HG02610 (cell line): ENCODE measurements around the gene RHEX.

Source experiments
- ATAC-seq: cut with Tn5 transposase; IDR thresholded peaks from one replicate; pipeline ENCODE4 v1.9.1; 2021; ENCODE audit warnings: mild to moderate bottlenecking, moderate library complexity; ENCODE audit not compliant: unreplicated experiment

The RHEX gene

DNA sequence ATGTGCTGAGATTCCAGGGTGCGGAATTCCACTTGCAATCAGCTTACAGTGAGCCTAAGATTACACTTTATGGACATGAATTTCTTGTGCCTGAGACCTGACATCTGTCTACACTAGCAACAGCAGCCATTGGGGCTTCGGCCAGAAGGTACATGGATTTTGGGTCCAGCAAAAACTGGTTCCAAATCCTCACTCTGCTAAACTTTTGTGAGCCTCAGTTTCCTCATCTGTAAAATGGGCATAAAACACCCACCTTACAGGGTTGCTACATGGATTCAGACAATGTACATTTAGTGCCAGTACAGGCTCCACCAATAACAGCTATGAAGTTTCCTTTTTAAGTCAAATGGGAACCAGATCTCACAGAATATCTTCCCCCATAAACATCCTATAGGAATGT, 30.8 kb downstream of the RHEX start:
- ATAC-seq = no peak

DNA sequence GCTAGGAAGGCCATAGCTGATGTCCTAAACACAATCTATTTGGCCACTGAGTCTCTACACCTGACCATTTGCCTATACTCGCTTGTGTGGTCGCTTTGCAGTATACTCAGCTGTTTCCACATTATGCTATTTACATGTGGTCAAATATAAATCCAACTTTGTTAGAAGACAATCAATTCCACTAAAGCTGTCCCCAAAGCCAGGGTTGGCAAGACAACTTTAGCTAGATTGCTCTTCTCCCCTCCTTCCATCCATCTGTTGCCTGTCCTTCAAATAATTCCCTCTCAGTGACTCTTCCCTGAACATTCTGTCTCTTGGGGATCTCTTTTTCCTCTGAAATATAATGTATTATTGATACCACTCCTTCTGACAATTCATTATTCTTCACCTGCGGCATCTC, 34.1 kb downstream of the RHEX start:
- ATAC-seq = no peak

DNA sequence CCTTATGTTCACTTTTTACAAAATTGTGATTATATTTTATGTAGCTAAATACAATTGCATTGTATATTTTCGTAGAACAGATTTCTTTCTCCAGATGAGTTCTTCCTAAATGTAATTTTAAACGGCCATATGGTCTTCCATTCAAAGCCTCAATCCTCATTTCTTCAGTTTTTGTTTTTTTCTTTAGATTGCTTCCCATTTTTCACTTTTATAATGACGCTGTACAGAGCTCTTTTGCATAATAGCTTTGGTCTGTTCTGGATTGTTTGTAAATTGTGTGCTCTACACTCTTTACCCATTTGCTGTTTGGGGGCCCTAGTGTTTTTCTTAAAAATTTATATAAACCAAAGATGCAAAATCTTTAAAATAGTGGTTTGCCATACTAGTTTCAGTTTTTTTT, 36.4 kb downstream of the RHEX start:
- ATAC-seq = no peak

- no peak for ATAC-seq
Measured at GRCh38 chr1:206094024-206094423, 41.1 kb downstream of the RHEX start.

GRCh38 chr1:206097381-206097780, 44.4 kb downstream of the RHEX start:
- ATAC-seq = no peak

DNA sequence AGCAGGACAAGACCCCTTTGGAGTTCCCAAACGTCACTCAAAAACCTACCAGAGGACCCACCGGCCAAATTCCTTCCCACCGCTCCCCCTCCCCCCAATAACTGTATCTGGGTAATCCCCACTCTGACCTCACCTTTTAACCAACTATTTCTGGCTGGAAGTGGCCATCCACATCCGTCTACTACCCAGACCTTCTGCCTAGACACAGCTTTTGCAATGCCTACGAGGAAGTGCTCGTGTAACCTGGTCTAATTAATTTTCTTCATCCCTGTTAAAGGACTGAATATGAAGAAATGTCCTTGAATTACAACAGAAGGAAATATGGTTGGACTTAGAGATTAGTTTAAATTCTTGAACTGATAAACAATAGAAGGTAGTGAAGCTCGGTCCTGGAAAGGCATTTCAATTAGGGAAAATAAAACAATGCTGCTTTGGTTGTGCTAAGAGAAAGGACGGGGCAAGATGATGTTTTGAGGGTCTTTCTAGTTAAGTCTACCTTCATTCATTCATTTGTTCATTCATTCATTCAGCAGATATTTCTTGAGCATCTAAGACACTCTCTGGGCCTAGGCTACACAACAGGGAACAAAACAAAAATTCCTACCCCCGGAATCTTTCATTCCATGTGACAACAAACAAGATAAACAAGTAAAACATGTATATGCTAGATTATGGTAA, 45.4 kb downstream of the RHEX start:
- no peak for ATAC-seq

DNA sequence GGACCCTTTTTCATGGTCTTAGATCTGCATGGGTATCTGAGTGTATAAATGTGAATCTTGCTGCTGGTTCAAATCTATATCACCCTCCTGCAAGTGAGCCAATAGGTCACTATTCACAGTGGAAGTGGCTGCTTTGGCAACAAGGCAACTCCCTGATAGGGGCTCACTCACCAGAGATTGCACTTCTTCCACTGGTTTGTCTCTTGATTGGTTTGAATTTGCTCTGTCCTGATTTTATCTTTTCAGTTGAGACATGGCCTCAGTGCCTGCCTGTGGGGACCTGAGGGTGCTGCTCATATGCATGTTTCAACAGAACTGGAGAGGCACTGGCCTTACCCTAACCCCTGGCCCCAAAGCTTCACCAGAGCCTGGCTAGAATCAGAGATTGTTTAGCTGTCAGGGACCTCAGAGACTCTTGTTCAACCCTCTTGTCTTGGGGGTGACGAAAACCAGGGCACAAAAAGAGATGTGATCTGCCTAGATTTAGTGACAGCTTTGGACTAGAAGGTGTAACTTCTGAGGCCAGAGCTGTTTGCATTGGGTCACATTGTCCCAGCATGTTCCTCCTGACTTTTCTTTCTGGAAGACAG, 47.3 kb downstream of the RHEX start:
- no peak for ATAC-seq

- no peak for ATAC-seq
Measured at GRCh38 chr1:206101351-206102045, 48.5 kb downstream of the RHEX start.

GRCh38 chr1:206102292-206102936, 49.4 kb downstream of the RHEX start:
- ATAC-seq = no peak

- no peak for ATAC-seq
Measured at GRCh38 chr1:206103979-206104378, 51.0 kb downstream of the RHEX start.

DNA sequence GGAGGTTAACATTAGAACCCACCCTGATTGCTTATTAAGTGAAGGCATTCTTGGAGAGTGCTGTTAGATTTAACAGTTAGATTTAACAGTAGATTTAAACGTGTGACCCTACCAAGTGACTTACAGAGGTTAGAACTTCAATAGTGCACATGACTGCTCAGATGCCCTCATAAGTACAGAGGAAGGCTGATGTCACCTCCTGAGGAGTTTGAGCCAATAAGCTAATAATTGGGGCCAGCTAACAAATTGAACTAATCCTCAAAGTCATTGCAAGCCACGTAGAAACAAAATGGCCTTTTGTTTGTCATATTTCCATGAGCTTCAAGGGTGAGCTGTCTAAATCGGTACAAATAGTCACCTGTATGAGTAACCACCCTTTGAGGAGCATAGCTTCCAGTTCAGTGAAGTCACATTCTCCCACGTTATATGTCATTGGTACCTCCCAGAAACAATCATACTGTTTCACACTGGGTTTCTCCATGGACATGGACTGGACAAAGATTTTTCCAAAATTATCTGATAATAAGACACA, 52.6 kb downstream of the RHEX start:
- ATAC-seq = no peak

- no peak for ATAC-seq
Measured at GRCh38 chr1:206106328-206107167, 53.6 kb downstream of the RHEX start.

- no peak for ATAC-seq
Measured at GRCh38 chr1:206107168-206107544, 54.2 kb downstream of the RHEX start.

- no peak for ATAC-seq
Measured at GRCh38 chr1:206108635-206109034, 55.7 kb downstream of the RHEX start.

DNA sequence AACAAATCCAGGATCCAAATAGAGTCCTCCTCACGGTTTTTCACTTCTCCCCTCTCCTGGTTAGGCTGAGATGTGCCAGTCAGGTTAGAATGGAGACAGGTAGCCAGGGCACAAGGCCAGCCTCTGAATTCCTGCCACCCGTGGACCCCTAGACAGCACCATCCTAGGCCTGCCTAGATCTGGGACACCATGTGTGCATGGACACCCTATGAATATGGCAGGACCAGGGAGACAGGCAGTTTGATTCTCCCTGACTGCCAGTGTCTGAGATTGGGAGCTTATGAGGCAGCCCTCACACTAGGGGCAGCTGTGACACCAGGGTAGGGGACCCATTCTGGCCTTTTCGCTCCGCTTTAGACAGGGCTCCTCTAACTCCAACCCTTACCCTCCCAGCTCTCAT, 56.7 kb downstream of the RHEX start:
- ATAC-seq = no peak

DNA sequence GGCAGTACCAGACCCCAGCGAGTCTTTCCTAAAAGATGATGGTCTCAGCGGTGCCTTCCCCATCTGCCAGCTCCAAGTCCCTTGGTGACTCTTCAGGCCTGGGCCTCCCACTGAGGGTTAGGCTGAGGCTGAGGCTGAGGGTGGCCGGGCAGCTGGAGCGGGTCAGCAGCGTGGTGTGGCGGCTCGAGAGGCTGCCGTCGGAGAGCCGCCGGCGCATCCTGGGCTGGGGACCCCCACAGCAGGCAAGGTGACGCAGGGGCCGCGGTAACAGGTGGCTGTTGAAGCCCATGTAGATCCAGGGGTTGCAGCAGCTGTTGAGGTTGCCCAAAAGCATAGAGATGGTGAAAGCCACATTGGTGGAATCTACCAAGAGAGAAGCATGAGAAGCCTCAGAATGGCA, 57.2 kb downstream of the RHEX start:
- ATAC-seq = no peak

- no peak for ATAC-seq
Measured at GRCh38 chr1:206110820-206111219, 57.8 kb downstream of the RHEX start.

GRCh38 chr1:206111271-206111927, 58.4 kb downstream of the RHEX start:
- no peak for ATAC-seq

- ATAC-seq = no peak
Measured at GRCh38 chr1:206112600-206113301, 59.8 kb downstream of the RHEX start.
